OCI-LY1 (cell line): ENCODE data around the gene IER5.

Source experiments
- CTCF ChIP-seq: fragments of 200-600 bp; sonication (generic), shearing (Covaris generic); IDR thresholded peaks from 2 replicates; pipeline ENCODE4 v1.5.1; 2017; ENCODE audit warnings: mild to moderate bottlenecking, antibody characterized with exemption, low read length, moderate library complexity, mixed read lengths
- EZH2 ChIP-seq: fragments of 200-600 bp; sonication (generic), shearing (Covaris generic); IDR thresholded peaks from 2 replicates; pipeline ENCODE4 v1.8.0; 2017; ENCODE audit warnings: borderline replicate concordance, mixed run types, mild to moderate bottlenecking, antibody characterized with exemption, low read length, moderate library complexity, mixed read lengths

GRCh38 chr1:181119093-181119989 is 30.8 kb downstream of the IER5 start:
- no peak for TF ChIP-seq CTCF
- no peak for TF ChIP-seq EZH2
